MCF 10A (cell line): ENCODE data around the gene CBX2. TPM values are rescaled to one million over a fixed set of nuclear protein-coding genes. Genes with fewer than 3 reads are reported as not detected.
"Not testable (repeated sequence)": the region's sequence is repeated elsewhere in the genome, so short reads cannot be mapped to it uniquely, and the experiment has no call there.

Experiments
- BruUV-seq: library from RNA; stranded (reverse); fragments of 400-500 nt; replicated peaks from 2 replicates; lab custom pipeline; 2021; lab: Mats Ljungman, UMichigan
- CTCF ChIA-PET: fragments of 300-600 bp; sonication (Branson Sonifier 250); formaldehyde crosslinking; extraction: SDS; loops from one replicate; lab custom pipeline; 2021; ENCODE audit warnings: antibody characterized with exemption, inconsistent platforms; lab: Yijun Ruan, JAX
- POLR2A ChIA-PET: fragments of 300-600, 350-650 bp; sonication (Branson Sonifier 250); formaldehyde crosslinking; extraction: SDS; loops from one replicate; lab custom pipeline; 2020; ENCODE audit warnings: antibody characterized with exemption, inconsistent platforms; lab: Yijun Ruan, JAX
- DNase-seq: peaks from one replicate; pipeline ENCODE4 v3.0.0-alpha.2; 2018; ENCODE audit not compliant: unreplicated experiment
- H3K27ac Mint-ChIP-seq: one replicate; pipeline ENCODE4 v1.8.0; 2022; ENCODE audit warnings: mild to moderate bottlenecking, low read depth, mixed read lengths; ENCODE audit not compliant: unreplicated experiment
- H3K27me3 Mint-ChIP-seq: one replicate; pipeline ENCODE4 v1.8.0; 2022; ENCODE audit warnings: mixed read lengths; ENCODE audit not compliant: insufficient read depth, unreplicated experiment
- H3K36me3 Mint-ChIP-seq: one replicate; pipeline ENCODE4 v1.8.0; 2022; ENCODE audit warnings: mild to moderate bottlenecking, moderate library complexity, mixed read lengths; ENCODE audit not compliant: insufficient read depth, unreplicated experiment
- H3K4me1 Mint-ChIP-seq: one replicate; pipeline ENCODE4 v1.8.0; 2022; ENCODE audit warnings: mixed read lengths; ENCODE audit not compliant: insufficient read depth, unreplicated experiment
- H3K4me3 Mint-ChIP-seq: one replicate; pipeline ENCODE4 v1.8.0; 2022; ENCODE audit warnings: mild to moderate bottlenecking, moderate library complexity, mixed read lengths; ENCODE audit not compliant: unreplicated experiment
- H3K9me3 Mint-ChIP-seq: one replicate; pipeline ENCODE4 v1.8.0; 2022; ENCODE audit warnings: mixed read lengths; ENCODE audit not compliant: unreplicated experiment
- intact Hi-C: fragments of 100-400 bp; cut with micrococcal nuclease; formaldehyde crosslinking; loops from 2 replicates; pipeline ENCODE4 v1.14.1; 2022
- total RNA-seq: library from RNA; stranded (reverse); gene quantifications from 2 replicates; pipeline ENCODE4 v1.2.3, GENCODE V29; 2022
- TF ChIP-seq, protein P1 (sequence below): fragments of 200-600 bp; IDR thresholded peaks from one replicate; pipeline ENCODE4 v1.8.0; 2022; ENCODE audit warnings: antibody characterized with exemption, mild to moderate bottlenecking; ENCODE audit not compliant: unreplicated experiment

CBX2 gene
- total RNA-seq, 1 experiment from 2014 or later, result 3.9 TPM

DNA sequence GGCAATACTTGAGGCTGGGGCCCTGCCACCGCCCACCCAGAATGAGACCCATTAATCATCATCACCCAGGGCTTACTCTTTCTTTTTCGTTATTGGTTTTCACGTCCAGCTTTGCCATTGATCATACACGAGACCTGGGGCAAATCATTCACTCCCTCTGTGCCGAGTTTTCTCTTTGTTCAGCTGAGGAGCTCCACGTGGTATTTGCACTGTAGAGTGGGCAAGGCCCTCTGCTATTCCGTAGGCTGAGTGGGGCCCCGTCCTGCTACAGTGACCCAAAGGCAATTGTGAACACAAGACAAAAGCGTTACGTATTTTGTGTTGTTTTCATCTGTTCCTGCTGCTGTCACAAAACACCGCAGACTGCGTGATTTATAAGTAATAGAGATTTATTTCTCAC lies 23.6 kb upstream of the CBX2 start:
- Mint-ChIP-seq H3K27ac (no peak overlapping the region), H3K4me3 (no peak overlapping the region), H3K9me3 (no peaks in the 10 kb centered on the region), H3K27me3 (no peaks in the 10 kb centered on the region), H3K36me3 (no peaks in the 10 kb centered on the region), H3K4me1 (no peaks in the 10 kb centered on the region)
- intact Hi-C loops, result no loop called here
- TF ChIP-seq, protein P1, sequence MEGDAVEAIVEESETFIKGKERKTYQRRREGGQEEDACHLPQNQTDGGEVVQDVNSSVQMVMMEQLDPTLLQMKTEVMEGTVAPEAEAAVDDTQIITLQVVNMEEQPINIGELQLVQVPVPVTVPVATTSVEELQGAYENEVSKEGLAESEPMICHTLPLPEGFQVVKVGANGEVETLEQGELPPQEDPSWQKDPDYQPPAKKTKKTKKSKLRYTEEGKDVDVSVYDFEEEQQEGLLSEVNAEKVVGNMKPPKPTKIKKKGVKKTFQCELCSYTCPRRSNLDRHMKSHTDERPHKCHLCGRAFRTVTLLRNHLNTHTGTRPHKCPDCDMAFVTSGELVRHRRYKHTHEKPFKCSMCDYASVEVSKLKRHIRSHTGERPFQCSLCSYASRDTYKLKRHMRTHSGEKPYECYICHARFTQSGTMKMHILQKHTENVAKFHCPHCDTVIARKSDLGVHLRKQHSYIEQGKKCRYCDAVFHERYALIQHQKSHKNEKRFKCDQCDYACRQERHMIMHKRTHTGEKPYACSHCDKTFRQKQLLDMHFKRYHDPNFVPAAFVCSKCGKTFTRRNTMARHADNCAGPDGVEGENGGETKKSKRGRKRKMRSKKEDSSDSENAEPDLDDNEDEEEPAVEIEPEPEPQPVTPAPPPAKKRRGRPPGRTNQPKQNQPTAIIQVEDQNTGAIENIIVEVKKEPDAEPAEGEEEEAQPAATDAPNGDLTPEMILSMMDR, result no peak
- DNase-seq, result no peak
- ChIA-PET CTCF (no interaction called here), POLR2A (no interaction called here)
- BruUV-seq, result no TSS peak

DNA sequence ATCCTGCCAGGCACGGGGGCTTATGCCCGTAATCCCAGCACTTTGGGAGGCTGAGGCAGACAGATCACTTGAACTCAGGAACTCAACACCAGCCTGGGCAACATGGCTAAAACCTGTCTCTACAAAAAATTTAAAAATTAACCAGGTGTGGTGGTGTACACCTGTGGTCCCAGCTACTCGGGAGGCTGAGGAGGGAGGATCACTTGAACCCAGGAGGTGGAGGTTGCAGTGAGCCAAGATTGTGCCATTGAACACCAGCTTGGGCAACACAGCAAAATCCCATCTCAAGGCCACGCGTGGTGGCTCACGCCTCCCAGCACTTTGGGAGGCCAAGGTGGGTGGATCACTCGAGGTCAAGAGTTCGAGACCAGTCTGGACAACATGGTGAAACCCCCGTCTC lies 23.0 kb upstream of the CBX2 start:
- intact Hi-C loops, H3K36me3 Mint-ChIP-seq, H3K4me3 Mint-ChIP-seq, H3K27ac Mint-ChIP-seq, H3K9me3 Mint-ChIP-seq, DNase-seq, POLR2A ChIA-PET, H3K27me3 Mint-ChIP-seq, CTCF ChIA-PET, H3K4me1 Mint-ChIP-seq, BruUV-seq: not testable (repeated sequence)

DNA sequence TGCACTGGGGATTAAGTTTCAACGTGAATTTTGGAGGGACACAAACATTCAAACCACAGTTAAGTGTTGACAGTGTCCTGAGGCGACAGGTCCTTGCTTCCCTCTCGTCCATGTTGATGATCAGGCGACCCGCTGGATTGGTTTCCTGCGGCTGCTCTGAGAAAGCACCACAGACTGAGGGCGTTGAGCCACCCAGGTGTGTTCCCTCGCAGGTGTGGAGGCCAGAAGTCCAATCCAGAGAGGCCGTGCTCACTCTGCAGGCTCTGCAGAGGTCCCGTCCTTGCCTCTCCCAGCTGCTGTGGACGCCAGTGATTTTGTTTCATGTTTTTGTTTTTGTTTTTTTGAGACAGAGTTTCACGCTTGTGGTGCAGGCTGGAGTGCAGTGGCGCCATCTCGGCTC lies 22.4 kb upstream of the CBX2 start:
- H3K4me3 Mint-ChIP-seq, result no peak overlapping the region
- no peak overlapping the region for H3K27ac Mint-ChIP-seq
- CTCF ChIA-PET, result no interaction called here
- no peaks in the 10 kb centered on the region for H3K4me1 Mint-ChIP-seq
- POLR2A ChIA-PET, result no interaction called here
- TF ChIP-seq, protein P1, result no peak
- DNase-seq, result no peak
- H3K36me3 Mint-ChIP-seq, result no peaks in the 10 kb centered on the region
- intact Hi-C loops, result no loop called here
- H3K27me3 Mint-ChIP-seq, result no peaks in the 10 kb centered on the region
- H3K9me3 Mint-ChIP-seq, result no peaks in the 10 kb centered on the region
- no TSS peak for BruUV-seq

DNA sequence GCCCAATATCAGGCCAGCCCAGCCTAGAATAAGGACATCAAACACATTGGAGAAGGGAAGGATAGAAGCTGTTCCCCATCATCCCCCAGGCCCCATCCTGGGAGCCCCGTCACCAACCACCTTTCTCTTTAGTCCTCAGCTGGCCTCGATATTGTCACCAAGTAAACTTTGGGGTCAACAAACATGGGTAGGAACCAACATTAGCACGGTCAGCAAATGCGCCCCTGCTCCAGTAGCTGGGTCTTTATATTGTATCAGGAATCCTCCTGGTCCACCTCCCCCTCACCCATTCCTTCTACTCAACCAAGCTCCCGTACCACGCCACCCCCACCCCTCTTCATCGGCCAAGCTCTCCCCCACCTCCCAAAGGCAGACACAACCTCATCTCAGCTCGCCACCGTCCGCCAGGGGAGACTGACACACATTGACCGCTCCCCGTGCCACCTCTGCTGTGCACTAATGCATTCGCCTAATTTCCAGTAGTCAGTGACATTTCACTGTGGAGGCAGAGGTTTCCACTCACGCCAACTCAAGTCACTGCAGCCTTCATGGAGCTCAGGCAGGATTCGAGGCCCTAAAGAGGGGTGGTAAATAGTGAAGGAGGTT lies 20.7 kb upstream of the CBX2 start:
- Mint-ChIP-seq H3K27ac (no peak overlapping the region), H3K36me3 (no peaks in the 10 kb centered on the region), H3K4me1 (no peaks in the 10 kb centered on the region), H3K4me3 (no peak overlapping the region), H3K27me3 (no peaks in the 10 kb centered on the region), H3K9me3 (no peaks in the 10 kb centered on the region)
- no TSS peak for BruUV-seq
- TF ChIP-seq, protein P1, result no peak
- intact Hi-C loops, result no loop called here
- DNase-seq, result no peak
- CTCF ChIA-PET, result interaction anchor here (0.7 to 1.4 kb wide), 5 partner anchors 10 to 51 kb away, joined by 3 to 7 read pairs (median 4); no protein-coding TSS in a partner anchor
- POLR2A ChIA-PET, result no interaction called here
